Effector memory CD8-positive, alpha-beta T cell (primary cell): ENCODE measurements around the gene AMMECR1.
"Not testable (repeated sequence)": the region's sequence is repeated elsewhere in the genome, so short reads cannot be mapped to it uniquely, and the experiment has no call there.

Experiments used
- ATAC-seq: fragments of 150-1000 bp; cut with Tn5 transposase; replicated peaks from 2 replicates; pipeline ENCODE4 v1.10.0; 2021; ENCODE audit warnings: mild to moderate bottlenecking, moderate library complexity
- DNase-seq, 3 experiments: peaks; one replicate each; pipeline ENCODE4 v3.0.0; 2021
- H3K27ac Mint-ChIP-seq, 2 donors: one replicate each; pipeline ENCODE4 v1.8.0; 2022; ENCODE audit warnings: mild to moderate bottlenecking in 2 of 2, mixed read lengths in 2 of 2, moderate library complexity in 2 of 2
- H3K27me3 Mint-ChIP-seq, 2 donors: one replicate each; pipeline ENCODE4 v1.8.0; 2022; ENCODE audit warnings: mixed read lengths in 2 of 2
- H3K36me3 Mint-ChIP-seq: one replicate; pipeline ENCODE4 v1.8.0; 2022; ENCODE audit warnings: mild to moderate bottlenecking, moderate library complexity, mixed read lengths; ENCODE audit not compliant: insufficient read depth
- H3K4me1 Mint-ChIP-seq, 2 donors: one replicate each; pipeline ENCODE4 v1.8.0; 2022; ENCODE audit warnings: low read depth in 2 of 2, mixed read lengths in 2 of 2
- H3K4me3 Mint-ChIP-seq, 2 donors: one replicate each; pipeline ENCODE4 v1.8.0; 2022; ENCODE audit warnings: mild to moderate bottlenecking in 2 of 2, mixed read lengths in 2 of 2, moderate library complexity in 2 of 2
- H3K9me3 Mint-ChIP-seq, 2 donors: one replicate each; pipeline ENCODE4 v1.8.0; 2022; ENCODE audit warnings: mixed read lengths in 2 of 2

The AMMECR1 gene

DNA sequence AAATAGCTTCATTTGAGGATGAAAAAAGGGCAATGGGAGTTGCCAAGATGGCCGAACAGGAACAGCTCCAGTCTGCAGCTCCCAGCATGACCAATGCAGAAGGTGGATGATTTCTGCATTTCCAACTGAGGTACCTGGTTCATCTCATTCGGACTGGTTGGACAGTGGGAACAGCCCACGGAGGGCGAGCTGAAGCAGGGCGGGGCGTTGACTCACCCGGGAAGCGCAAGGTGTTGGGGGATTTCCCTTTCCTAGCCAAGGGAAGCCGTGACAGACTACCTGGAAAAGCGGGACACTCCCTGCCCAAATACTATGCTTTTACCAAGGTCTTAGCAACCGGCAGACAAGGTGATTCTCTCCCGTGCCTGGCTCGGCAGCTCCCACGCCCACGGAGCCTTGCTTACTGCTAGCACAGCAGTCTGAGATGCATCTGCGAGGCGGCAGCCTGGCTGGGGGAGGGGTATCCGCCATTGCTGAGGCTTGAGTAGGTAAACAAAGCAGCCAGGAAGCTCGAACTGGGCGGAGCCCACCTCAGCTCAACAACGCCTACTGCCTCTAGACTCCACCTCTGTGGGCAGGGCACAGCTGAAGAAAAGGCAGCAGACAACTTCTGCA is 88.3 kb downstream of the AMMECR1 start:
- Mint-ChIP-seq H3K27ac (peak overlapping the region; percentile 89 to 90), H3K36me3 (peaks cover 10% of the 10 kb centered on the region)
- ATAC-seq, result peak; percentile 67

DNA sequence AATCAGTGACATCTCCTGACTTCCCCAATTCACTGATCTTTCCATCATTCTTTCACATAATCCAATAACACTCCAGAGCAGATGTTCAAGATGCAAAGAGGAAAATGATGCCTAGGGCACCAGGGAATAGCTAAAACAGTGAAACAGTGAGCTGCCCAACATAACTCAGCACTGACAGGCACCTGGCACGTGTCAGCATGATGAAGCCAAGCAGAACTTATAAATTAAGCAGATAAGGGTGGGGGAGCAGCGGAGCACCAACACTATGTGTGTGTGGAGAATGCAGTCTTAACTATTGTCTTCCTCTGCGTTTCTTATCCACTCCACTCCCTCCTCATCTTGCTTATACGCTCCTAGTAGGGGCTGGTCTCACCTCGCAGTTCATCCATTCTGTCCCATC is 89.4 kb downstream of the AMMECR1 start:
- peak overlapping the region in 1 of 2 donors; percentile 33 for H3K4me3 Mint-ChIP-seq
- DNase-seq, result no peak
- no peaks in the 10 kb centered on the region for H3K9me3 Mint-ChIP-seq
- peaks cover 10% of the 10 kb centered on the region for H3K36me3 Mint-ChIP-seq
- H3K27me3 Mint-ChIP-seq, result no peaks in the 10 kb centered on the region
- H3K27ac Mint-ChIP-seq, result no peak overlapping the region
- no peak for ATAC-seq
- H3K4me1 Mint-ChIP-seq, result peaks cover 11 to 20% of the 10 kb centered on the region in 2 donors

More for the DNA sequence above, 88.3 kb downstream of the AMMECR1 start:
- peak; percentile 66 to 78 (median 73) for DNase-seq
- H3K27me3 Mint-ChIP-seq, H3K9me3 Mint-ChIP-seq: not testable (repeated sequence)
- H3K4me3 Mint-ChIP-seq, result peak overlapping the region; percentile 78 to 79
- peaks cover 11 to 16% of the 10 kb centered on the region in 2 donors for H3K4me1 Mint-ChIP-seq

DNA sequence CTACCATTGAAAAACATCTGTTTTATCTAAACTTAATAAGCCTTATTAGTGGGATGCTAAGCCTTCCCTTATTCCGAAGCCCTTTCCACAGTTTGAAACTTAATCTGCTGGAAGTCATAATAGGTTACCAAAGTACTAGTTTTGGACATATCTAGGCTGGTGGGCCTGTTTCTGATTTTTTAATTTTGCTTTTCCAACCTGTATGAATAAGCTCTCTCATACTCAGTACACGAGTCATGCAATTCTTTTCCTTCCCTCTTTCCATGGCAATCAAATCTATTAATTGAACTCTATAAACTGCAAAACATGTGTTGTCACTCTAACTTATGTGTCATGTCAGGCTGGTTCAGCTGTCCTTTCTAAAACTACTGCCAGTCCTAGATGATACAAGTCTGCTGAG is 91.0 kb downstream of the AMMECR1 start:
- DNase-seq (no peak), ATAC-seq (no peak)
- H3K9me3 Mint-ChIP-seq, result no peaks in the 10 kb centered on the region
- no peak overlapping the region for H3K4me3 Mint-ChIP-seq
- peaks cover 12 to 20% of the 10 kb centered on the region in 2 donors for H3K4me1 Mint-ChIP-seq
- peaks cover 7% of the 10 kb centered on the region for H3K36me3 Mint-ChIP-seq
- no peaks in the 10 kb centered on the region for H3K27me3 Mint-ChIP-seq
- H3K27ac Mint-ChIP-seq, result peak overlapping the region in 1 of 2 donors; percentile 33

DNA sequence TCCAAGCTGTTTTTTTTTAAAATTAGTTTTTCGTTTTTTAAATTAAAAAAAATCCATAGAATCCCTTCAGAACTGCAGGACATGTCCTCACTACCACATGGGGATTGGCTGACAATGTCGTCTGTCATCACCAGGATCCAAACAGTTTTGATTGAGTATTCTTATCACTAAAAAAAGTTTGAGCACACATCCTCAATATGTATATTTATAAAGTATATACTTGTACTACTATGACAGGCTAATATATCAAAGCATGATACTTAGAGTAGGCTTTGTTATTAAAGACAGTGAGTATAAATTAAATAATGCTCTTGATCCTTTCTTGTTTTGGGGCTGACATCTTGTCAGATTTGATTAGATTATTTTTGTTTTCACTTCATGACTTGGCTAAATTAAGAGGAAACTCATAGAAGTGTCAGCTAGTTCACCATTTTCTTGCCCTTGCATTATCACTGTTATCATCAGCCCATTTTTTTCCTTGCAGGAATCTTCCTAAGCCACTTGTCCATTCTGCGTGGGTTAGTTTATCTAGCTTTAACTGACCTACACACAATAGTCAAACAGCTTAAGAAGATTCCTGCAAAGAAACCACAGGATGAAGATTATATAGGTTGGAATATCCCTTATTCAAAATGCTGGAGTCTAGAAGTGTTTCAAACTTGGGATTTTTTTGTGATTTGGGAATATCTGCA is 92.8 kb downstream of the AMMECR1 start:
- H3K27ac Mint-ChIP-seq, result no peak overlapping the region
- peaks cover 1% of the 10 kb centered on the region for H3K36me3 Mint-ChIP-seq
- no peaks in the 10 kb centered on the region for H3K27me3 Mint-ChIP-seq

DNA sequence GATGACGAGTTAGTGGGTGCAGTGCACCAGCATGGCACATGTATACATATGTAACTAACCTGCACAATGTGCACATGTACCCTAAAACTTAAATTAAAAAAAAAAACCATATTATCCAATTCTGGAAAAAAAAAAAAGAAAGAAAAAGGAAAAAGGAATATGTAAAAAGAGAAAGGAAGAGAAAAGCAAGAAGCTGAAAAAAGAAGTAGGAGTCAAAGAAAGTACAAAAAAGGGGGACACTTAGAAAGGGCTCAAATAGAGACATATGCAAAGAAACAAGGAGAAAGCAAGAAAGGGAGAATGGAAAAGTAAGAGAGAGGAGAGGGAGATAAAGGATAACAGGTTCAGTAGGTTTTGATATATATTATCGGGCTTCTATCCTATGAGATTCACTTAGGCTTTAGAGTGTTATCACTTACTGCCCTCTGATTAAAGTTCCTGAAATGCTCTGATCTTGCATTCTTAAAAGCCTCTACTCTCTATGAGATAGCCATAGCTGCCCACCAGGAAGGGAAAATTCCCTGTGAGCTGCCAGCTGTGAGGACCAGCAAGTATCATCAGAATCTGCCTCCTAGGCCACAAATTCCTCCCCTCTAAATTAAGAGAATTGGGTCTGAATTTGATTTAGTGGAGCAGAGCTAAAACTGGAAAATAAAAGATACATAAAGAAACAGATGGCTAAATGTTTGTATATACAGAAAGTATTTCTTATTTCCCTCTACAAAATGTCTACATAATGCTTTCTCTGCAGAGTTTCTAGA is 95.2 kb downstream of the AMMECR1 start:
- no peak for DNase-seq
- Mint-ChIP-seq H3K4me3 (no peak overlapping the region), H3K27ac (no peak overlapping the region), H3K36me3 (no peaks in the 10 kb centered on the region), H3K27me3 (no peaks in the 10 kb centered on the region), H3K9me3 (no peaks in the 10 kb centered on the region), H3K4me1 (peaks cover 4 to 11% of the 10 kb centered on the region in 2 donors)
- no peak for ATAC-seq

More for the DNA sequence above, 92.8 kb downstream of the AMMECR1 start:
- no peak for DNase-seq
- H3K4me1 Mint-ChIP-seq, result peaks cover 4 to 7% of the 10 kb centered on the region in 2 donors
- no peak for ATAC-seq
- H3K9me3 Mint-ChIP-seq, result no peaks in the 10 kb centered on the region
- H3K4me3 Mint-ChIP-seq, result no peak overlapping the region

DNA sequence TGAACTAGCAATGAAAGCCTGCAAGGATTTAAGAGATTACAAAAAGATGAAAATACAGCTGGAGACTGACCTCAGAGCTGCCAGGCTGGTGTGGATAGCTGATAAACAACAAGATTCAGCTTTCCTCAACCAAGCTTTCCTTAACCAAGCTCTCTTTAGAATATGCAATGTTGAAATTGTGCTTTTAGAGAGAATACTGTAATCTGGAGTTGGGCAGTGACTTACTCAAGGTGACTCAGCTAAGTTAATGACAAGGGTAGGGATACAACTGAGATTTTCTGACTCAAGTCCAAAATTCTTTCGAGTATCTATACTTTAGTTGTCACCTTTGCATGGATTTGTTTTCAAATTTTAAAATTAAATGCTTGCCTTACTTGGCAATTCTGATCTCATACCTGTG is 98.0 kb downstream of the AMMECR1 start:
- ATAC-seq (no peak), DNase-seq (no peak)
- peaks cover 7 to 16% of the 10 kb centered on the region in 2 donors for H3K4me1 Mint-ChIP-seq
- H3K36me3 Mint-ChIP-seq, result no peaks in the 10 kb centered on the region
- H3K9me3 Mint-ChIP-seq, result no peaks in the 10 kb centered on the region
- no peak overlapping the region for H3K4me3 Mint-ChIP-seq
- no peaks in the 10 kb centered on the region for H3K27me3 Mint-ChIP-seq
- H3K27ac Mint-ChIP-seq, result no peak overlapping the region

DNA sequence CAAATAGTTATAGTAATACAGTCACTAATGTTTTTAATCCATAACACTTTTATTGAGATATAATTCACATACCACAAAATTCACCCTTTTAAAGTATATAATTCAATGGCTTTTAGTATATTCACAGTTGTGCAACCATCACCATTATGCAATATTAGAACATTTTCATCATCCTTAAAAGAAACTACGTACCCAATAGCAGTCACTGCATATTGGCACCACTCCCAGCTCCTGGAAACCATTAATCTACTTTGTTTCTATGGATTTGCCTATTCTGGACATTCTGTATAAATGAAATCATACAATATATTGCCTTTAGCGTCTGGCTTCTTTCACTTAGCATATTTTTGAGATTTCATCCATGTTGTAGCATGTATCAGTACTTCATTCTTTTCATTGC is 99.3 kb downstream of the AMMECR1 start:
- H3K27me3 Mint-ChIP-seq, result no peaks in the 10 kb centered on the region
- H3K27ac Mint-ChIP-seq, result no peak overlapping the region
- no peaks in the 10 kb centered on the region for H3K9me3 Mint-ChIP-seq
- H3K4me1 Mint-ChIP-seq, result peaks cover 7 to 15% of the 10 kb centered on the region in 2 donors
- ATAC-seq (no peak), DNase-seq (no peak)
- H3K36me3 Mint-ChIP-seq, result no peaks in the 10 kb centered on the region
- H3K4me3 Mint-ChIP-seq, result no peak overlapping the region

DNA sequence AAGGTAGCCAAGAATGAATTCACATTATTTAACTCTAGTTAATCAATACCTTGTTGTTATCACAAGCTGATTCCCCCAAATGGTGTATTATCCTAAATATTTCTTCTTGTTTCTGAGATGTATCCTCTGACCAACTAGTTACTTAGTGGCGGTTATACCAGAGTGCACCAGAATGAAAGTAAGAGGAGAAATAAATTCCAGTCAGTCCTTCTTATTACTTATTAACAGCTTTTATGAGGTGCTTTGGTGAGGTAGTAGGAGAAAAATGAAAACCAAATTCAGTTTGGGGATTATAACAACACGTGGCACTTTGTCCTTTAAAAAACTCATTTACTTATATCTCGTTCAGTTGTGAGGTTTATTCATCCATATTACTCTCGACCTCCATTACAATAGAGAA is 101.9 kb downstream of the AMMECR1 start:
- ATAC-seq, result no peak
- no peaks in the 10 kb centered on the region for H3K36me3 Mint-ChIP-seq
- no peak for DNase-seq
- peaks cover 4 to 12% of the 10 kb centered on the region in 2 donors for H3K4me1 Mint-ChIP-seq
- H3K4me3 Mint-ChIP-seq, result no peak overlapping the region
- H3K9me3 Mint-ChIP-seq, result no peaks in the 10 kb centered on the region
- no peaks in the 10 kb centered on the region for H3K27me3 Mint-ChIP-seq
- no peak overlapping the region for H3K27ac Mint-ChIP-seq

DNA sequence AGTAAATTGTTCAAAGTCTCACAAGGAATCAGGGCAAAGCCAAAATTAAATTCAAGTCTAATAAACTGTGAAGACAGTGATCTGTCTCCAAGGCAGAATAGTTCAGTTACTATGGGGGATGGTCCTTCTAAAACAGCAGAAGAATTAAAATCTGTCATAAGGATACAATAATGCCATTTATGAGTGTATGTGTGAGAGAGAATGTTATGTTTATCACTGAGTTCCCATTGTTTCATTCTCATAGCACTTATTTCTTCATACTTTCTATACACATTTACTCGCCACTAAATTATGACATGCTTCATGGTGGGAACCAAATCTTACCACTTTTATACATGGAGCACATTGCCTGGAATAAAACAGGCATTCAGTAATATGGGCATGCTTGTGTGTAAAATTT is 102.5 kb downstream of the AMMECR1 start:
- no peaks in the 10 kb centered on the region for H3K9me3 Mint-ChIP-seq
- DNase-seq, result no peak
- H3K27ac Mint-ChIP-seq, result no peak overlapping the region
- no peaks in the 10 kb centered on the region for H3K27me3 Mint-ChIP-seq
- H3K4me1 Mint-ChIP-seq, result peaks cover 4 to 15% of the 10 kb centered on the region in 2 donors
- no peak for ATAC-seq
- H3K4me3 Mint-ChIP-seq, result no peak overlapping the region
- no peaks in the 10 kb centered on the region for H3K36me3 Mint-ChIP-seq

DNA sequence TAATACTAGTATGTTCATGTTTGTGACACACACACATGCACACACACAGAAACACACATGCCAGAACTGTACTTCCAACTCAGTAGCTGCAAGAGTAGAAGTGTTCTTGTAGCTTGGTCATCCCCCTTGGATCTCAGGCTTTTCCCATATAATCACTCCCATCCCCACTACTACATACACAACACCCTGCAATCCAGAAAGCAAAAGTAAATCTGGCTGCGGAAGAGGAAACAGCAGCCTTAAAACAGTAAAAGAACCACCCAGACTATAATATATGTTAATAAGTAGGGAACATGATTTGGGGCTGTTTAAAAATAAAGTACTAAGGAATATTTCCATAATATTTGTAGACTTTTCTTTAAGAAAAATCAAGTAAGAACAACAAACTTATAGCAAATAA is 103.2 kb downstream of the AMMECR1 start:
- Mint-ChIP-seq H3K9me3 (no peaks in the 10 kb centered on the region), H3K36me3 (no peaks in the 10 kb centered on the region), H3K4me1 (peaks cover 4 to 18% of the 10 kb centered on the region in 2 donors), H3K4me3 (no peak overlapping the region), H3K27me3 (no peaks in the 10 kb centered on the region), H3K27ac (no peak overlapping the region)
- ATAC-seq (no peak), DNase-seq (no peak)

DNA sequence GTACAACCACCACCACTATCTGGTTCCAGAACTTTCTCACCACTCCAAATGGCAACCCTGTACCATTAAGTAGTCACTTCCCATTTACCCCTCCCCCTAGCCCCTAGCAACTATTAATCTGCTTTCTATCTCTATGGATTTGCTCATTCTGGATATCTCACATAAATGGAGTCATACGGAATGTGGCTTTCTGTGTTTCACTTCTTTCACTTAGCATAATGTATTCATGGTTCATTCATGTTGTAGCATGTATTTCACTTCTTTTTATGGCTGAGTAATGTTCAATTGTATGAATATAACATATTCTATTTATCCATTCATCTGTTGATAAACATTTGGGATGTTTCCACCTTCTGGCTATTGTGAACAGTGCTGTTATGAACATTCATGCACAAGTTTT is 104.7 kb downstream of the AMMECR1 start:
- Mint-ChIP-seq H3K27me3 (no peaks in the 10 kb centered on the region), H3K4me3 (no peak overlapping the region)

DNA sequence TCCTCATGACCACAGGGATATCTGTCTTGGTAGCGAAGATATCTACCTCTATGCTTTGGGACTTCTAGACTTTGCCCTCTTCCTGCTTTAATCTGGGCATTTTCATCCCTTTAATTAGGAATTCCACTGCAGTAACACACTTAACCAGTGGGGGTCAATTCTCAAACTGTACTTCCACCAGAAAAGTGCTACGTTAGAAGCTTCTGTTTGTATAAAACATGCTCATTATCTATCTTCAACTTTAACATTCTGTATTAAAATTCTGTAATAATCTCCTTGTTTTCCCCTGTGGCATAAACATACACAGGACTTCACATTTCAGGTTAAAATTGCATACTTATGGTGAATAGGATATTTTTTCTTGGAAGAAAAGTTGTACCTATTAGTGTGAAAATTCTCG is 105.6 kb downstream of the AMMECR1 start:
- Mint-ChIP-seq H3K4me1 (peaks cover 0 to 10% of the 10 kb centered on the region in 2 donors), H3K36me3 (no peaks in the 10 kb centered on the region), H3K27ac (no peak overlapping the region), H3K27me3 (no peaks in the 10 kb centered on the region), H3K4me3 (no peak overlapping the region), H3K9me3 (no peaks in the 10 kb centered on the region)
- no peak for ATAC-seq
- no peak for DNase-seq

More for the DNA sequence above, 104.7 kb downstream of the AMMECR1 start:
- H3K4me1 Mint-ChIP-seq, result peaks cover 4 to 18% of the 10 kb centered on the region in 2 donors
- H3K9me3 Mint-ChIP-seq, result no peaks in the 10 kb centered on the region
- H3K27ac Mint-ChIP-seq, result no peak overlapping the region
- ATAC-seq, result no peak
- DNase-seq, result no peak
- H3K36me3 Mint-ChIP-seq, result no peaks in the 10 kb centered on the region

DNA sequence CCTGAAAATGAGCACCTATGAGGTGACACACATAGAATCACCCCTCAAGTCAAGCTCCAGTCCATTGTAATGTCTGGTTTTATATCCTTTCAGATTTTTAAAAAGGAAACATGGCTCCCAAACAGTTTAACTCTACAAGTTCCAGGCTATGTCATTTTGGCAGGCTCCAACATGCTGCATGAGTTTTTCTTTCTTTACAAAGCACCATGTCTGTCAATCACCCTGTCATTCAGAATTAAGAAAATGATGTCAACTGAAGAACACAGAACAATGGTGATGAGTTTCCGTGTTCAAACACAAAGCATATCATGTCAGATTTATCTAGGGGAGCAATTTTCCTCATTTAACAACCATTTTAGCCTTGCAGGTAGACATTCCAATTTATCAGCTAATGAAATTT is 106.5 kb downstream of the AMMECR1 start:
- Mint-ChIP-seq H3K4me3 (no peak overlapping the region), H3K27me3 (no peaks in the 10 kb centered on the region), H3K4me1 (peaks cover 0 to 12% of the 10 kb centered on the region in 2 donors), H3K27ac (no peak overlapping the region), H3K36me3 (no peaks in the 10 kb centered on the region), H3K9me3 (no peaks in the 10 kb centered on the region)
- DNase-seq (no peak), ATAC-seq (no peak)
